Measurements from ENCODE around the gene OPCML.

The OPCML gene

DNA sequence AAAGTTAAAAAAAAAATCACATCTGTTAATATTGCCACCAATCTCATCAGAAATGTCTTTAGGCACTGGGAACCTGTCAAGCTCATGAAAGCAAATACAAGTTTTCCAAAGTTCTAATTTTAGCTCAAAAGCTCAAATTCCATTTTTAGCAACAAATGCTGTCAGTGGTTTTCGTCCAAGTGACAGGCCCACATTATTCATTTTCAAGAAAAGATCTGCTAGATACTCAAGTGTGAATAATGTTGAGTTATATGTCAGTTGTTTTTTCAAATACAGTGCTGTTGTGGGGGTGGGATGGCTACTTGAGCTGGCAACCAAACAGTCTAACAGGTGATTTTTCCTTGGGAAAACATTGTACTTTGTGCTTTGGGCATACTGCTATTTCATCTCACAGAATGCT lies 1072.6 kb downstream of the OPCML start:
- TF ChIP-seq, protein P1, sequence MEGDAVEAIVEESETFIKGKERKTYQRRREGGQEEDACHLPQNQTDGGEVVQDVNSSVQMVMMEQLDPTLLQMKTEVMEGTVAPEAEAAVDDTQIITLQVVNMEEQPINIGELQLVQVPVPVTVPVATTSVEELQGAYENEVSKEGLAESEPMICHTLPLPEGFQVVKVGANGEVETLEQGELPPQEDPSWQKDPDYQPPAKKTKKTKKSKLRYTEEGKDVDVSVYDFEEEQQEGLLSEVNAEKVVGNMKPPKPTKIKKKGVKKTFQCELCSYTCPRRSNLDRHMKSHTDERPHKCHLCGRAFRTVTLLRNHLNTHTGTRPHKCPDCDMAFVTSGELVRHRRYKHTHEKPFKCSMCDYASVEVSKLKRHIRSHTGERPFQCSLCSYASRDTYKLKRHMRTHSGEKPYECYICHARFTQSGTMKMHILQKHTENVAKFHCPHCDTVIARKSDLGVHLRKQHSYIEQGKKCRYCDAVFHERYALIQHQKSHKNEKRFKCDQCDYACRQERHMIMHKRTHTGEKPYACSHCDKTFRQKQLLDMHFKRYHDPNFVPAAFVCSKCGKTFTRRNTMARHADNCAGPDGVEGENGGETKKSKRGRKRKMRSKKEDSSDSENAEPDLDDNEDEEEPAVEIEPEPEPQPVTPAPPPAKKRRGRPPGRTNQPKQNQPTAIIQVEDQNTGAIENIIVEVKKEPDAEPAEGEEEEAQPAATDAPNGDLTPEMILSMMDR (conservative IDR thresholded peaks at IDR 0.05) = no peak
- H3K27ac ChIP-seq = no peak overlapping the region

DNA sequence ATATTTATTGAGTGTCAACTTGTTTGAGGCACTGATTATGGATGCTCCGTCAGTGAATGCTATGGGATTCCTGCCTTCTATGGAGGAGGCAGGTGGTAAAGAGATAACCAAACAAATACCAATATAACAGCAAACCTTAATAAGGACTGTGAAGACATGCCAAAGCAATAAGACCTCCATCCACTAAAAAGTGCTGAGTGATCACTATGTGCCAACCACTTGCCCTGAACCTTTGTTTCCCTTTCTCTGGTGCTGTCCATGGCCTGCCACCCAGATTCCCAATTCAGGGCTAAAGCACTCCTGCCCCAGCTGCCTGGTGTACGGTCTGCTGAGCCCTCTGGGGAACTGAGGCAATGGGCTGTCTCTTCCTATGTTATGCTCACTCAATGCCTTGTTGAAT lies 1074.9 kb downstream of the OPCML start:
- TF ChIP-seq, protein P1 (conservative IDR thresholded peaks at IDR 0.05) = no peak
- H3K27ac ChIP-seq = no peak overlapping the region

DNA sequence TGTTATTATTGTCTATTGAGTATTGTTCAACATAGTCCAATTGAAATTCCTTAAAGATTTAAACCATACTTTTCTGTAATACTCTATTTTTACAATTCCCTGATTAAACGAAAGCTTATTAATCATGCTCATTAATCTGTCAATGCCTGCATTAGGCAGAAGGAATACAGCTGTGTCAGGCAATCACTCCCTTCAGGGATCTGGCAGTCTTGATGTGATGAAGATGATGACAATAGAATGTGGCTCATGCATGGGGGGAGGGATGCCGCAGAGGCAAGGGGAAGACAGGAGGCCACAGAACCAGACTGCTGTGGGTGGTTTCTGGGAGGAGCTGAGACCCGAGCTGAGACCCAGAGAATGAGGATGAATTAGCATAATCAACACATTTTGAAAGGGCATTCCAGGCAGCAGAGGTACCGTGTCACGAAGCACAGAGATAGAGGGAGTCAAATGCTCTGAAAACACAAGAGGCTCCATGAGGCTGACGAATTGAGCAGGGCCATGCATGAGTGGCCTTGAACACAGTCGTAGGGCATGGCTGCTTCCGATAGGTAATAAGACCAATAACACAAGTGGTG lies 1075.5 kb downstream of the OPCML start:
- TF ChIP-seq, protein P1 (conservative IDR thresholded peaks at IDR 0.05) = no peak
- no peak overlapping the region for H3K27ac ChIP-seq

DNA sequence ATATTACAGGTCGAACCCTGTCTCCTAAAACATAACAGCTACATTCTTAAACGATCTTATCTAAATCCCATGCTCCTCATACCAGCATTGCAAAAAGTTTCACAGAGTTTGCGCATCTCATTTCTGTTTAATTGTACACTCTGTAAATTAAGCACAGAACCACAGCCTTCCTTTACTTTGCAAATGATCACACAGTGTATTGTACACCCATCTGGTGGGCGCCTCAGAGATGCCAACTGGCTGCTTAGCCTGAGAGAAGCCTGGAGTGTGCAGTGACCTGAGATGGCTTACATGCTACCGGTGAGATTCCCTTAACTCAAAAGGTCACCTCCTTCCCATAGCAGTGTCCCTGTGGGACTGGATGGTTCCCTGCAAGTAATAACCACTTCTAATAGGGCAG lies 1077.3 kb downstream of the OPCML start:
- H3K27ac ChIP-seq = no peak overlapping the region
- TF ChIP-seq, protein P1 (conservative IDR thresholded peaks at IDR 0.05) = no peak

DNA sequence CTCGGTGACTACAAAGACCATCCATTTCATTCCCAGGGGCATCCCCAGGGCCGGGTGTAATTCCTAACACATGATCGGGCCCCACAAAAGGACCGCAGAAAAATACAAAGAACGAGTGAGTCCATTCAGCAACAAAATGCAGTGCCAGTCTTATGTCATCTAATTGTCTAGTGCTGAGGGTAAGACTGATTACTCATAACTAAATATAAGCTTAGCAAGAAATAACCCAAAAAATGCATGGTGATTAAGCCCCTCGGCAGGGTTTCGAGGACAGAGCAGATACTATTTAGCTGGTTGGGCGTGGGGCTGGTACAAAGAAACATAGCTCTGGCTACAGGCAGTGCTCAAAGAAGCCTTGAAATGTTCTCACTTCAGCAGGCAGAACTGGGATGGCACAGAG lies 1078.9 kb downstream of the OPCML start:
- no peak overlapping the region for H3K27ac ChIP-seq
- TF ChIP-seq, protein P1 (conservative IDR thresholded peaks at IDR 0.05) = no peak

DNA sequence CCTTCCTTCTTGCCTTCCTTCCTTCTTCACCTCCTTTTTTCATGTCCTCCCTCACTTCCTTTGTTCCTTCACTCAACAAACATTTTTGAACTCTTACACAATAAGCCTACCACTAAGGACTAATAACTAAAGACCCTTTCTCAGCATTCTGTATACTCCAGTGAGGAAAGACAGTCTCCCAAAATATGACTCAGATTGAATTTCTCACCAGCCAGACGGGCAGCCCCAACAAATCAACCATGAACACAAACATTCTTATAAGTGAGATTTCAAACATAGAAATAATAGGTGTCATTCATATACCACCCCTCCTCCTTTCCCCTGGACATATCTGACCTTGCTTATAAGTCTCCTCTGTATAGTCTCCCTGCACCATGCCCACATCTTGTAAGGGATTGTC lies 1079.7 kb downstream of the OPCML start:
- no peak overlapping the region for H3K27ac ChIP-seq
- TF ChIP-seq, protein P1 (conservative IDR thresholded peaks at IDR 0.05) = no peak

DNA sequence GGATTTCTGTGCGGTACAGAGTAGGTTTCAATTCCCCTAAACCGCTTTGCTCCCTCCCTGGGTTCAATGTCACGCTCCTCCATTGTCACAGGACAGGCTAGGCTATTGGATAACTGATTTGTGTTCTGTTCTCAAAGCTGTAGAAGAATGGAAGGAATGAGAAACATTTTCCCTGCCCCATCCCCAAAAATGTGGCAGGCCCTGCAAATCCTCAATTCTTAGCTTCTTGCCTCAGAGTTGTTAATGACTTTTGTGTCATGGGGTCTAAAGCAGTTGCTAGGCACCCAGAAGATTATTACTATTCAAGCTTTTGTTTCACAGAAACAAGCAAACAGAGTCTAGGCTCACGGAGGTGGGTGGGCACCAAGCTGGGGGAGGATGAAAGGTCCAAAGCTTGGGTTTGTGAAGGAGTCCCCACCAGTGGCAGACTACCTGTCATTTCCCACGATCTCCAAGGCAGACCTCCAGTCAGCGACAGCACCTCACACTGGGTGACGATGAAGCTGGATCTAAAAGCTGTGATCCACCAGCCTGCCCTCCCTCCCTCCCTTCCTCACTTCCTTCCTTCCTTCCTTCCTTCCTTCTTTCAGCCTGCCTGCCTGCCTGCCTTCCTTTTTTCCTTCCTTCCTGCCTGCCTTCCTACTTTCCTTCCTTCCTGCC lies 1080.2 kb downstream of the OPCML start:
- no peak overlapping the region for H3K27ac ChIP-seq
- TF ChIP-seq, protein P1 (conservative IDR thresholded peaks at IDR 0.05) = no peak

Data from VCaP (cell line).